ENCODE measurements around the gene OR2L5. TPM values are rescaled to one million over a fixed set of nuclear protein-coding genes. Genes with fewer than 3 reads are reported as not detected.

OR2L5 gene
- polyA plus RNA-seq, 2 of the 4 experiments (the other 2 are of a cell fraction): not detected

DNA sequence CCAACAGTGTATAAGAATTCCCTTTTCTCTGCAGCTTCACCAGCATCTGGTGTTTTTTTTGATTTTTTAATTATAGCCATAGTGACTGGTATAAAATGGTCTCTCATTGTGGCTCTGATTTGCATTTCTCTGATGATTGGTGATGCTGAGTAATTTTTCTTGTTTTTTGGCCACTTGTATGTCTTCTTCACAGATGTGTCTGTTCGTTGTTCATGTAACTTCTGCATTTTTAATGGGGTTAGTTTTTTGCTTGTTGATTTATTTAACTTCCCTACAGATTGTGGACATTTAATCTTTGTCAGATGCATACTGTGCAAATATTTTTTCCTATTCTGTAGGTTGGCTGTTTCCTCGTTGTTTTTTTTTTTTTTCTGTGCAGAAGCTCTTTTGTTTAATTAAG, 20.5 kb upstream of the OR2L5 start:
- no peak overlapping the region for H3K4me2 ChIP-seq
- no peak for DNase-seq (ENCODE audit: low read depth in 1 of 2, low spot score in 1 of 2)
- H3K4me1 ChIP-seq: no peaks in the 10 kb centered on the region
- 0% methylated on average over 2 of the region's 2 CpGs for WGBS (ENCODE audit: missing lambda C conversion rate)
- no peak overlapping the region for H3K4me3 ChIP-seq
- no peak overlapping the region for H3K27ac ChIP-seq
- ChIA-PET CTCF (no interaction called here), POLR2A (no interaction called here)
- peaks cover 5% of the 10 kb centered on the region; the same call in 1 of the 3 replicates for H3K9me3 ChIP-seq
- ATAC-seq: no peak
- FAIRE-seq: no peak
- TF ChIP-seq HOXB13 (CRISPR knock-in tag; IDR thresholded peaks at IDR 0.05; ENCODE audit: low read depth): no peak
- no peak for TF ChIP-seq HOXB5 (CRISPR knock-in tag; IDR thresholded peaks at IDR 0.05)
- TF ChIP-seq TFCP2L1 (CRISPR knock-in tag; IDR thresholded peaks at IDR 0.05): no peak
- TF ChIP-seq CHD2 (IDR thresholded peaks at IDR 0.05; ENCODE audit: low read length, partially characterized antibody): no peak
- no peak for TF ChIP-seq RAD21 (conservative IDR thresholded peaks at IDR 0.05 in 1 of 2, IDR thresholded peaks at IDR 0.05 in 1 of 2)

DNA sequence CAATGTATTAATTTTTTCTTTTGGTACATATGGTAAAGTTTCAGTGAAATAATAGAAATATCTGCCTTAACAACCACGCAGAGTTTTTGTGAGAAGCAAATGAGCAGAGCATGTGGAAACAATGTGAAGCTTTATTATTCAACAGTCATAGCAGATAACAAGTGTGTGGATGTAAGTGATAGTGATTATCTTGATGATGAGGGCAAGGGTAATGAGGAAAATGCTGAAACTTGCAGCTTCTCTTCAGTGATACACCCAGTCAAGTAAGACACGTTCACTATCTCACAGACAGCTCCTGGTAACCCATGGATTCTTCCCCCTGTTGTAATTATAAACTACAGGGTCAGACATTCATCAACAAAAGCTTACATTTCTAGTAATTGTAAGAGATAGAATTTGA, 14.6 kb upstream of the OR2L5 start:
- TF ChIP-seq, protein P1, sequence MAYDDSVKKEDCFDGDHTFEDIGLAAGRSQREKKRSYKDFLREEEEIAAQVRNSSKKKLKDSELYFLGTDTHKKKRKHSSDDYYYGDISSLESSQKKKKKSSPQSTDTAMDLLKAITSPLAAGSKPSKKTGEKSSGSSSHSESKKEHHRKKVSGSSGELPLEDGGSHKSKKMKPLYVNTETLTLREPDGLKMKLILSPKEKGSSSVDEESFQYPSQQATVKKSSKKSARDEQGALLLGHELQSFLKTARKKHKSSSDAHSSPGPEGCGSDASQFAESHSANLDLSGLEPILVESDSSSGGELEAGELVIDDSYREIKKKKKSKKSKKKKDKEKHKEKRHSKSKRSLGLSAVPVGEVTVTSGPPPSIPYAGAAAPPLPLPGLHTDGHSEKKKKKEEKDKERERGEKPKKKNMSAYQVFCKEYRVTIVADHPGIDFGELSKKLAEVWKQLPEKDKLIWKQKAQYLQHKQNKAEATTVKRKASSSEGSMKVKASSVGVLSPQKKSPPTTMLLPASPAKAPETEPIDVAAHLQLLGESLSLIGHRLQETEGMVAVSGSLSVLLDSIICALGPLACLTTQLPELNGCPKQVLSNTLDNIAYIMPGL (CRISPR knock-in tag; IDR thresholded peaks at IDR 0.05; ENCODE audit: borderline replicate concordance): no peak
- TF ChIP-seq, protein P2, sequence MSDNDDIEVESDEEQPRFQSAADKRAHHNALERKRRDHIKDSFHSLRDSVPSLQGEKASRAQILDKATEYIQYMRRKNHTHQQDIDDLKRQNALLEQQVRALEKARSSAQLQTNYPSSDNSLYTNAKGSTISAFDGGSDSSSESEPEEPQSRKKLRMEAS (IDR thresholded peaks at IDR 0.05): no peak
- TF ChIP-seq ZFP36 (IDR thresholded peaks at IDR 0.05; ENCODE audit: borderline replicate concordance, partially characterized antibody): no peak
- no peak for TF ChIP-seq TFCP2L1 (CRISPR knock-in tag; IDR thresholded peaks at IDR 0.05)
- TF ChIP-seq MAZ (IDR thresholded peaks at IDR 0.05; ENCODE audit: borderline replicate concordance, low read depth, low read length): no peak
- no peak for TF ChIP-seq HEYL (CRISPR knock-in tag; IDR thresholded peaks at IDR 0.05)
- DNase-seq (ENCODE audit: low read depth in 1 of 2, low spot score in 1 of 2): no peak
- Histone ChIP-seq H3K4me2 (no peak overlapping the region), H3K9me3 (peaks cover 5% of the 10 kb centered on the region; the same call in 1 of the 3 replicates), H3K4me3 (no peak overlapping the region), H3K27ac (no peak overlapping the region), H3K4me1 (no peaks in the 10 kb centered on the region)
- CTCF ChIA-PET: interaction anchor here (0.6 kb wide), 1 partner anchor 1309 kb away, joined by 3 read pairs; no protein-coding TSS in a partner anchor
- FAIRE-seq: no peak
- POLR2A ChIA-PET: no interaction called here
- WGBS (ENCODE audit: missing lambda C conversion rate): 1% methylated on average over 2 of the region's 2 CpGs
- no peak for ATAC-seq

DNA sequence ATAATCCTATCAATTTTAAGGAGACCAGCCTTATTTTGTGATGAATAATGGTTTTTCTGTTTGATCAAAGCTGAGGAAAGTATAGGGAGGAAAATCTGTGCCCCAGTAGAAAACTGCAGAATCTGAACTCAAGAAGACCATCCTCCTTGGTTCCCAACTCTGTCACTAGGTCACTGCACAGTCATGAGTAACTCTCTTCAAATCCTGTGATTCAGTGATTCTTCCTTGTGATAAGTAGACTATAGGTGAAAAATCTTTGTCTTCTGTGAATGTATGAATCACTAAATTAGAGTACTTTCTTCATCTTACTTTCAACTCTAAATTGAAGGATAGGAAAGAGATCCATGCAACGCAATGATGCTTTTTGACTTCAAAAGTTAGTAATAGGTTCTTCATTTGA, 13.3 kb upstream of the OR2L5 start:
- H3K4me2 ChIP-seq: no peak overlapping the region
- ChIA-PET POLR2A (no interaction called here), CTCF (no interaction called here)
- 0% methylated on average over 1 of the region's 1 CpG for WGBS (ENCODE audit: missing lambda C conversion rate)
- DNase-seq (ENCODE audit: low read depth in 1 of 2, low spot score in 1 of 2) (no peak), FAIRE-seq (no peak), ATAC-seq (no peak)
- H3K27ac ChIP-seq: no peak overlapping the region
- peaks cover 5% of the 10 kb centered on the region; the same call in 1 of the 3 replicates for H3K9me3 ChIP-seq
- no peak overlapping the region for H3K4me3 ChIP-seq
- TF ChIP-seq, protein P1 (CRISPR knock-in tag; IDR thresholded peaks at IDR 0.05; ENCODE audit: borderline replicate concordance): no peak
- TF ChIP-seq RAD21 (conservative IDR thresholded peaks at IDR 0.05 in 1 of 2, IDR thresholded peaks at IDR 0.05 in 1 of 2) (no peak), SMC3 (IDR thresholded peaks at IDR 0.05) (no peak), CBX8 (IDR thresholded peaks at IDR 0.05) (no peak), MYC (IDR thresholded peaks at IDR 0.05; ENCODE audit: borderline replicate concordance, low read length) (no peak), ESRRA (IDR thresholded peaks at IDR 0.05; ENCODE audit: borderline replicate concordance, low read length) (no peak), MAZ (IDR thresholded peaks at IDR 0.05; ENCODE audit: borderline replicate concordance, low read depth, low read length) (no peak), EHMT2 (IDR thresholded peaks at IDR 0.05; ENCODE audit: low read depth) (no peak), RNF2 (IDR thresholded peaks at IDR 0.05; ENCODE audit: borderline replicate concordance, low read depth) (no peak), NFE2L2 (conservative IDR thresholded peaks at IDR 0.05; ENCODE audit: low read length) (no peak), JUN (IDR thresholded peaks at IDR 0.05) (no peak), MAFK (IDR thresholded peaks at IDR 0.05; ENCODE audit: partially characterized antibody) (no peak), RARB (CRISPR knock-in tag; IDR thresholded peaks at IDR 0.05) (no peak), POLR2A (IDR thresholded peaks at IDR 0.05; ENCODE audit: low read length) (no peak), KDM5A (IDR thresholded peaks at IDR 0.05) (no peak)
- TF ChIP-seq, protein P3, sequence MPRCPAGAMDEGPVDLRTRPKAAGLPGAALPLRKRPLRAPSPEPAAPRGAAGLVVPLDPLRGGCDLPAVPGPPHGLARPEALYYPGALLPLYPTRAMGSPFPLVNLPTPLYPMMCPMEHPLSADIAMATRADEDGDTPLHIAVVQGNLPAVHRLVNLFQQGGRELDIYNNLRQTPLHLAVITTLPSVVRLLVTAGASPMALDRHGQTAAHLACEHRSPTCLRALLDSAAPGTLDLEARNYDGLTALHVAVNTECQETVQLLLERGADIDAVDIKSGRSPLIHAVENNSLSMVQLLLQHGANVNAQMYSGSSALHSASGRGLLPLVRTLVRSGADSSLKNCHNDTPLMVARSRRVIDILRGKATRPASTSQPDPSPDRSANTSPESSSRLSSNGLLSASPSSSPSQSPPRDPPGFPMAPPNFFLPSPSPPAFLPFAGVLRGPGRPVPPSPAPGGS (IDR thresholded peaks at IDR 0.05): no peak
- TF ChIP-seq, protein P4, sequence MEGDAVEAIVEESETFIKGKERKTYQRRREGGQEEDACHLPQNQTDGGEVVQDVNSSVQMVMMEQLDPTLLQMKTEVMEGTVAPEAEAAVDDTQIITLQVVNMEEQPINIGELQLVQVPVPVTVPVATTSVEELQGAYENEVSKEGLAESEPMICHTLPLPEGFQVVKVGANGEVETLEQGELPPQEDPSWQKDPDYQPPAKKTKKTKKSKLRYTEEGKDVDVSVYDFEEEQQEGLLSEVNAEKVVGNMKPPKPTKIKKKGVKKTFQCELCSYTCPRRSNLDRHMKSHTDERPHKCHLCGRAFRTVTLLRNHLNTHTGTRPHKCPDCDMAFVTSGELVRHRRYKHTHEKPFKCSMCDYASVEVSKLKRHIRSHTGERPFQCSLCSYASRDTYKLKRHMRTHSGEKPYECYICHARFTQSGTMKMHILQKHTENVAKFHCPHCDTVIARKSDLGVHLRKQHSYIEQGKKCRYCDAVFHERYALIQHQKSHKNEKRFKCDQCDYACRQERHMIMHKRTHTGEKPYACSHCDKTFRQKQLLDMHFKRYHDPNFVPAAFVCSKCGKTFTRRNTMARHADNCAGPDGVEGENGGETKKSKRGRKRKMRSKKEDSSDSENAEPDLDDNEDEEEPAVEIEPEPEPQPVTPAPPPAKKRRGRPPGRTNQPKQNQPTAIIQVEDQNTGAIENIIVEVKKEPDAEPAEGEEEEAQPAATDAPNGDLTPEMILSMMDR (IDR thresholded peaks at IDR 0.05): no peak
- TF ChIP-seq, protein P5, sequence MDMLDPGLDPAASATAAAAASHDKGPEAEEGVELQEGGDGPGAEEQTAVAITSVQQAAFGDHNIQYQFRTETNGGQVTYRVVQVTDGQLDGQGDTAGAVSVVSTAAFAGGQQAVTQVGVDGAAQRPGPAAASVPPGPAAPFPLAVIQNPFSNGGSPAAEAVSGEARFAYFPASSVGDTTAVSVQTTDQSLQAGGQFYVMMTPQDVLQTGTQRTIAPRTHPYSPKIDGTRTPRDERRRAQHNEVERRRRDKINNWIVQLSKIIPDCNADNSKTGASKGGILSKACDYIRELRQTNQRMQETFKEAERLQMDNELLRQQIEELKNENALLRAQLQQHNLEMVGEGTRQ (IDR thresholded peaks at IDR 0.05): no peak
- TF ChIP-seq, protein P6, sequence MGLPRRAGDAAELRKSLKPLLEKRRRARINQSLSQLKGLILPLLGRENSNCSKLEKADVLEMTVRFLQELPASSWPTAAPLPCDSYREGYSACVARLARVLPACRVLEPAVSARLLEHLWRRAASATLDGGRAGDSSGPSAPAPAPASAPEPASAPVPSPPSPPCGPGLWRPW (IDR thresholded peaks at IDR 0.05): no peak
- TF ChIP-seq, protein P2 (IDR thresholded peaks at IDR 0.05): no peak
- no peaks in the 10 kb centered on the region for H3K4me1 ChIP-seq
